HL-60 (cell line): ENCODE results near the gene PDE8A.
"Not testable (repeated sequence)": the region's sequence is repeated elsewhere in the genome, so short reads cannot be mapped to it uniquely, and the experiment has no call there.

Experiments
- DNase-seq, 2 experiments: peaks; one replicate each; pipeline ENCODE4 v3.0.0-alpha.2; 2010 to 2020; ENCODE audit warnings: low read depth in 1 of 2, low spot score in 1 of 2
- H3K27ac ChIP-seq: fragments of 250-450 bp; sonication (Bioruptor Pico); replicated peaks from 2 replicates; pipeline ENCODE4 v1.5.1; 2020; ENCODE audit warnings: mild to moderate bottlenecking, moderate library complexity
- H3K27me3 ChIP-seq: fragments of 250-450 bp; sonication (Bioruptor Pico); 2 replicates; pipeline ENCODE4 v1.5.1; 2021; ENCODE audit warnings: mild to moderate bottlenecking, moderate library complexity; ENCODE audit not compliant: insufficient read depth, poor library complexity, severe bottlenecking
- H3K4me3 ChIP-seq: replicated peaks from 2 replicates; pipeline ENCODE4 v1.5.1; 2011; ENCODE audit warnings: mild to moderate bottlenecking, control low read depth, low read length; ENCODE audit not compliant: insufficient read depth
- GABPA ChIP-seq: IDR thresholded peaks from 2 replicates; pipeline ENCODE4 v1.6.1; 2012; ENCODE audit warnings: low read depth
- POLR2AphosphoS5 ChIP-seq: IDR thresholded peaks from 2 replicates; pipeline ENCODE4 v1.6.1; 2012; ENCODE audit warnings: low read depth
- SPI1 ChIP-seq: IDR thresholded peaks from 2 replicates; pipeline ENCODE4 v1.6.1; 2012; ENCODE audit warnings: low read depth, mild to moderate bottlenecking, borderline replicate concordance
- TF ChIP-seq, protein P1 (sequence below): IDR thresholded peaks from 2 replicates; pipeline ENCODE4 v1.6.1; 2012; ENCODE audit warnings: low read depth; ENCODE audit not compliant: insufficient replicate concordance
- TF ChIP-seq, protein P2 (sequence below): IDR thresholded peaks from one replicate; pipeline ENCODE4 v1.5.1; 2011; ENCODE audit warnings: low read length, control low read depth, inconsistent platforms; ENCODE audit not compliant: insufficient read depth

Gene PDE8A

DNA sequence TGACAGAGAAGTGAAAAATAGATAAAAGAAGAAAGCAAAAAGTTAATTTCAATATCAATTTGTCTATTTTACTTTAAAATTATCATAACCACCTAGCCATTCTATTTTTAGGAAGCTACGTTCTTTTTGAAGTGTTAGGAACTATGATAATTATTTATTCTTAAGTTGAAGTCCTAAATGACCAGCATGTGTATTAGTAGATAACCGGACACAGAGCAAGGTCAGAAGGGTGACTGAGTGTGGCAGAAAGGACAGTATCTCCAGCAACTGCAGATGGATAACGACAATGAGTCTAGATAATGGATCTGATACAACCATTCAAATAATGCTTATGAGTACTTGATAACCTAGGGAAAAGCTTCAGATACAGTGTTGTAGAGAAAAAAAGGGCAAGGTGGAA lies 198.0 kb downstream of the PDE8A start:
- Histone ChIP-seq H3K27ac (no peak overlapping the region), H3K27me3 (no peaks in the 10 kb centered on the region), H3K4me3 (no peak overlapping the region)
- DNase-seq: no peak
- TF ChIP-seq, protein P1, sequence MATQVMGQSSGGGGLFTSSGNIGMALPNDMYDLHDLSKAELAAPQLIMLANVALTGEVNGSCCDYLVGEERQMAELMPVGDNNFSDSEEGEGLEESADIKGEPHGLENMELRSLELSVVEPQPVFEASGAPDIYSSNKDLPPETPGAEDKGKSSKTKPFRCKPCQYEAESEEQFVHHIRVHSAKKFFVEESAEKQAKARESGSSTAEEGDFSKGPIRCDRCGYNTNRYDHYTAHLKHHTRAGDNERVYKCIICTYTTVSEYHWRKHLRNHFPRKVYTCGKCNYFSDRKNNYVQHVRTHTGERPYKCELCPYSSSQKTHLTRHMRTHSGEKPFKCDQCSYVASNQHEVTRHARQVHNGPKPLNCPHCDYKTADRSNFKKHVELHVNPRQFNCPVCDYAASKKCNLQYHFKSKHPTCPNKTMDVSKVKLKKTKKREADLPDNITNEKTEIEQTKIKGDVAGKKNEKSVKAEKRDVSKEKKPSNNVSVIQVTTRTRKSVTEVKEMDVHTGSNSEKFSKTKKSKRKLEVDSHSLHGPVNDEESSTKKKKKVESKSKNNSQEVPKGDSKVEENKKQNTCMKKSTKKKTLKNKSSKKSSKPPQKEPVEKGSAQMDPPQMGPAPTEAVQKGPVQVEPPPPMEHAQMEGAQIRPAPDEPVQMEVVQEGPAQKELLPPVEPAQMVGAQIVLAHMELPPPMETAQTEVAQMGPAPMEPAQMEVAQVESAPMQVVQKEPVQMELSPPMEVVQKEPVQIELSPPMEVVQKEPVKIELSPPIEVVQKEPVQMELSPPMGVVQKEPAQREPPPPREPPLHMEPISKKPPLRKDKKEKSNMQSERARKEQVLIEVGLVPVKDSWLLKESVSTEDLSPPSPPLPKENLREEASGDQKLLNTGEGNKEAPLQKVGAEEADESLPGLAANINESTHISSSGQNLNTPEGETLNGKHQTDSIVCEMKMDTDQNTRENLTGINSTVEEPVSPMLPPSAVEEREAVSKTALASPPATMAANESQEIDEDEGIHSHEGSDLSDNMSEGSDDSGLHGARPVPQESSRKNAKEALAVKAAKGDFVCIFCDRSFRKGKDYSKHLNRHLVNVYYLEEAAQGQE: no peak
- no peak for TF ChIP-seq GABPA
- no peak for TF ChIP-seq SPI1
- TF ChIP-seq, protein P2, sequence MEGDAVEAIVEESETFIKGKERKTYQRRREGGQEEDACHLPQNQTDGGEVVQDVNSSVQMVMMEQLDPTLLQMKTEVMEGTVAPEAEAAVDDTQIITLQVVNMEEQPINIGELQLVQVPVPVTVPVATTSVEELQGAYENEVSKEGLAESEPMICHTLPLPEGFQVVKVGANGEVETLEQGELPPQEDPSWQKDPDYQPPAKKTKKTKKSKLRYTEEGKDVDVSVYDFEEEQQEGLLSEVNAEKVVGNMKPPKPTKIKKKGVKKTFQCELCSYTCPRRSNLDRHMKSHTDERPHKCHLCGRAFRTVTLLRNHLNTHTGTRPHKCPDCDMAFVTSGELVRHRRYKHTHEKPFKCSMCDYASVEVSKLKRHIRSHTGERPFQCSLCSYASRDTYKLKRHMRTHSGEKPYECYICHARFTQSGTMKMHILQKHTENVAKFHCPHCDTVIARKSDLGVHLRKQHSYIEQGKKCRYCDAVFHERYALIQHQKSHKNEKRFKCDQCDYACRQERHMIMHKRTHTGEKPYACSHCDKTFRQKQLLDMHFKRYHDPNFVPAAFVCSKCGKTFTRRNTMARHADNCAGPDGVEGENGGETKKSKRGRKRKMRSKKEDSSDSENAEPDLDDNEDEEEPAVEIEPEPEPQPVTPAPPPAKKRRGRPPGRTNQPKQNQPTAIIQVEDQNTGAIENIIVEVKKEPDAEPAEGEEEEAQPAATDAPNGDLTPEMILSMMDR: no peak
- TF ChIP-seq POLR2AphosphoS5: no peak

DNA sequence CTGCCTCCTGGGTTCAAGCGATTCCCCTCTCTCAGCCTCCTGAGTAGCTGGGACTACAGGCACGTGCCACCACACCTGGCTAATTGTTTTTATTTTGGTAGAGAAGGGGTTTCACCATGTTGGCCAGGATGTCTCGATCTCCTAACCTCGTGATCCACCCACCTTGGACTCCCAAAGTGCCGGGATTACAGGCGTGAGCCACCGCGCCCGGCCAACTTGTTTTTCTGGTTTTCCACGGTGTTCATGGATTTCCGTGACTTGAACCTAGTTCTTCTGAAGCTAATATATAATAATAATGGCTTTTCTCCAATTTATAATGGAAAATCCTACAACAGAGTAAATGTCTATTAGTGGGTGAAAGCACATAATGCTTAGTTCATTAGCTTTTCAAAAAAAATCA lies 203.7 kb downstream of the PDE8A start:
- H3K4me3 ChIP-seq, H3K27me3 ChIP-seq, H3K27ac ChIP-seq, DNase-seq: not testable (repeated sequence)

DNA sequence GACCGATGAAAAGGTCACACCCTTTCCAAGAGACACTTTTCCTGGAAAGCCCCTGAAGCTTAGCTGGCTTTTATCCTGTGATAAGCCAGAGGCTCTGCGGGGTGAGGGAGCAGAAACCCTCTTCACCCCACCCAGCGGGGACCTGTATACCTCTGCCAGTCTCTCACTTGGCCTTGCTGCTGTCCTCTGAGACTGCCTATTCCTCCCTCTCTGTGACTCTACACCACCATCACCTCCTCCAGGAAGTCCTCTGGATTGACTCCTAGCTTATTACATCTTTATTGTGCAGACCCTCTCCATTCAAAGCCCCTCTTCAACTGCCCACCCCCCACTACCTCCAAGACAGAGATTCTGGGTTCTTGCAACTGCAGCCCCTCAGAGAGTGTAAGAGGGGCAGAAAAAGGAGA lies 206.5 kb downstream of the PDE8A start:
- not testable (repeated sequence) for DNase-seq, H3K27ac ChIP-seq, H3K4me3 ChIP-seq, H3K27me3 ChIP-seq
